Left kidney (tissue), 2 donors: ENCODE data around the gene WWOX. TPM values are rescaled to one million over a fixed set of nuclear protein-coding genes. Genes with fewer than 3 reads are reported as not detected.
A peak's percentile ranks its signal among the peaks of the same experiment; 100 is the strongest.

Experiments used
- DNase-seq: peaks from one replicate; pipeline ENCODE4 v3.0.0-alpha.2; 2013
- polyA plus RNA-seq: library from polyadenylated mRNA; unstranded; fragments of 120-200 nt; gene quantifications from one replicate; pipeline ENCODE4 v1.2.1, GENCODE V29; 2013; ENCODE audit not compliant: insufficient read length

Gene WWOX
- polyA plus RNA-seq, 1 donor, result 34.1 TPM

DNA sequence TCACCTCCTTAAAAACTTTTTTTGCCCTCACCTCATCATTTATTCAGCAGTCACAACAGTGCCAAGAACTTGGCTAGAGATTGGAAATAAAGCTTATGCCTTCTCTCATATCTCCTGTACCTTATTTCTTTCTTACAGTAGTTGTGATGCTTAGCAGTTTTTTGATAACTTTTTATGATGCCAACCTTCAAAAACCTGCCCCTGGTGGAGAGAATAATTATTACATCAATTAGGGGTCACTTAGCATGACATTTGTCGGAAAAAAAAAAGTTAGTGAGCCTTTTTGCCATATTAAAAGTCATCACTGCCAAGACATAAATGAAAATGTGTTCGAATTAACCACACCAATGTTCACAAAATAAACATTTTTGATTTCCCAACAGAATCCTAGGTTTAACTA is 296.6 kb downstream of the WWOX start:
- DNase-seq, result no peak

DNA sequence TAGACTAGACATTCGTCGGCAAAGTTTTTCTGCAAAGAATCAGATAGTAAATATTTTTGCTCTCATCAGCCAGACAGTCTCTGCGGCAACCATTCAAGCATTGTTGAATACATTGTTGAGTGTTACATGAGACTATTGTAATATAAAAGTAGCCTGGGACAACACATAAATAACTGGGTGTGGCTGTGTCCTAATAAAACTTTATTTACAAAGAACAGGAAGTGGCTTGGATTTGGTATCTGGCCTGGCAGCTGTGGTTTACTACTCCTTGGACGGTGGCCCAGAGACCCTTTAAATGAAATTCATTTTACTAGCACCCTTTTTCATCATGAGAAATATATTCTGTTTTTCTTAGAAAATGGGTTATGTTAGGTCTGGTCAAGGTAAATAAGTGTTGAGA is 297.2 kb downstream of the WWOX start:
- DNase-seq, result no peak

DNA sequence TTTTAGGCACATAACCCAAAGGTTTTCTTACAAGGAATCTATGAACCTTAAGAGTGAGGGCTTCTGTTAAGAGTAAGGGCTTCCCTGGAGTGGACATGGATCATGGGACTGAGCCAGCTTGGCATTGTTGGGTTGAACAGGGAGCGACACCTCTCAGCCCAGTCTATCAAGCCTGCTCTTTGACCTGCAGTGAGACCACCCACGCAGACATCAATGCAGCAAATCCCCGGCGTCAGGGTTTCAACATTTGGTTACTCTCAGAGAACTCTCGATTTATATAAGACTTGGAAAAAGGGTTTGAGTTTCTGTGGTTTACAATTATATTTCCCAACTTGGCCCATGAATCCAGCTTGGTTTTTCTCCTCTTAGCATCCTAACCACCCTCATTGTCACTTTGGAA is 299.9 kb downstream of the WWOX start:
- DNase-seq, result no peak

DNA sequence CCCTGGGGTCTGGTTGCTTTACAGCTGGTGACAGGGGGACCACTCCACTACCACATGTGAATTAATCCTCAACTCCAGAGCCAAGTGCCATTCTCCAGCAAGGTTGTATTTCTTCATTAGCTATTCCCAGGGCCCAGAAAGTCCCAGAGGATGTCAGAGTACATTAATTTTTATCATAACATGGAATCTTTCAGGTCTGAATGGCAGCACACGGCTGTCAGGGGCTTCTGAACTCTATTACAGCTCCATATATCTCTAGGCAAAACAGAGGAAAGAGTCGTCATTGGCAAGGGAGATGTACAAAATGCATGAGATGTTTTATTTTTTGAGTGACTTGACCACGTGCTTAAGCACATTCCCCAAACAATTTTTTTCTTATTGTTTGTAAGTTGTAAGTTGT is 303.4 kb downstream of the WWOX start:
- DNase-seq, result no peak

DNA sequence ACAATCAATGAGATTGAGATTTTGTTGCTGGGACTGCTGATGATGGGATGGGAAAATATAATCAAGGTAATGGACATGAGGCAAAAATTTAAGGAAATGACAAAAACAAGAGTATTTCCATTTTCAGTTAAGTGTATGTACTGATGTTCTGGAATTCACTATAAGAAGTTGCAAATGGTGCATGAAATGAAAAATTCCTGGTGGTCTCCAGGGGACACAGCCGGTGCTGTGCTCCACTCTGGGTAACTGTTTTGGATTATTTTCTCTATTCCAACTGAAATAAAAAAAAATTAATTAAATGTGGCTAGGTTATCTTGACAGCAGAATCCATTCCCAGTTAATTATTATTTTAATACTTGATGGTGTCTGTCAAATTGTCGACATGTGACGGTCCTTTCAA is 305.6 kb downstream of the WWOX start:
- no peak for DNase-seq

DNA sequence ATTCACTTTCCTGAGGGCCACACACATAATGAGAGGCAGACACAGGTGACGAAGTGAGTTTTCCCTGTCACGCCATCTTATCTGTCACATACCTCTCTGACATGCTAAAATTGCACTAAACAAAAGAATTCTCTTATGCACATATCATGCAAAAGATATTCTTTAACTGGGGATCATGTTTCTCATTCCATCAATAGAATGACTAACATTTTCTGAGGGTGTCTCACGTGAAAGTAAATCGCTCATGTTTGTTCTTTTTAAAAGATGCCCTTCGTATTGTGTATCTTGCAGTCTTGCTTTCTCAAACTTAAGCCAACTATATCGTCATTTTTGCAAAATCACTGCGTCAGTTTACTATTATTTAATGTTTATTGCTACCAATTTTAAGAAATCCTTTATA is 306.4 kb downstream of the WWOX start:
- no peak for DNase-seq

DNA sequence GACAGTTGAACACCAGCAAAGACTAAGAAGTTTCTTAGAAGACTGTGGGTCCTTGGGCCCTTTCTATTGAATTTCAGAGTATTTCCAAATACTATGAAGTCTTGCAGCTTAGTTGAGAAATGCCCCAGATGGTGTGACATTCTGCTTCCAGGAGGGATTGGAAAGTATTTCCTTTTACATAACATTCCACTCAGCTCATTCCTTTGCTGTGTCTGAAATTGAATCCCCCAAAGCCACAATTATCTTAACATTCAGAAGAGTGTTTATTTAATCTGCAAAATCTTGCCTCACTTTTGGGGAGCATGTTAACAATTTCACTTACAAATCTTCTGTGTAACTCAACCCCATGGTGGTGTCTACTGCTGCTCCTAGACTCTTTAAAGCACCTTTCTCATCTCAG is 307.7 kb downstream of the WWOX start:
- no peak for DNase-seq

DNA sequence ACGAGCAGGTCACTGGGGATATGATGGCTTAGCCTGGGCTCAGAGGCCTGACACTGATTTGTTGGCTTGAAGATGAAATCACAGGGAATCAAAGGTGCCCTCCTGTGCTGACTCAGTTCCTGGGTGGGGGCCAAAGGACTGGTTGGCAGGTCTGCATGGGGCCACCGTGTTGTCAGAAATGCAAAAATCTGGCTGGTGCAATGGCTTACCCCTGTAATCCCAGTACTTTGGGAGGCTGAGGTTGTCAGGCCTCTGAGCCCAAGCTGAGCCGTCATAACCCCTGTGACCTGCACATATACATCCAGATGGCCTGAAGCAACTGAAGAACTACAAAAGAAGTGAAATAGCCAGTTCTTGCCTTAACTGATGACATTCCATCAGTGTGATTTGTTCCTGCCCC is 314.2 kb downstream of the WWOX start:
- no peak for DNase-seq

DNA sequence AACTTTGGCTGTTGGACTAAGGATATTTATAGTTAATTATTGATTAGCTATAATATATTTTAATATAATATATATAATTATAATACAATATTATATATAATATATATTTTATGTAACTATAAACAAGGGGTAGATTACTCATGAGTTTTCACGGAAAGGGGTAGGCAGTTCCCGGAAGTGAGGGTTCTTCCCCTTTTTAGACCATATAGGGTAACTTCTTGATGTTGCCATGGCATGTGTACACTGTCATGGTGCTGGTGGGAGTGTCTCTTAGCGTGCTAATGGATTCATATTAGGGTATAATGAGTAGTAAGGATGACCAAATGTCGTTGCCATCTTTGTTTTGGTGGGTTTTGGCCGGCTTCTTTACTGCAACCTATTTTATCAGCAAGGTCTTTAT is 315.6 kb downstream of the WWOX start:
- no peak for DNase-seq

DNA sequence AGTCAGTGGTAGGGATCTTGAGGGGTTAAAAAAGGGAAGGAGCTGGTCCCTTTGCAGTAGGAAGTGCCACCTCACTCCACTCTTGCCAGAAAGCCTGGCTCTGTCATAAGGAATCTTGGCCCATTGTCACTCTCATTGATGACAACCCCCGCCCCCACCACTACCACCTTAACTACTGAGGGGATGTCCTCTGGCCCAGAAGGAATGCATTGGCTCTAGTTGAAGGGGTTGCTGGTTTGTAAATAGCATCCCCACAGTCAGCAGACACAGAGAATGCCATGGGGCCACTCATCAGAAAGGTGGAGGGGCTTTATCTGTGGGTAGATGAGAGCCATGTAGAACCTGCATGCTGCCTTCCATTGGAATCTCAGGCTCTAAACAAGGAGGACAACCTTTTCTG is 316.2 kb downstream of the WWOX start:
- DNase-seq, result no peak

DNA sequence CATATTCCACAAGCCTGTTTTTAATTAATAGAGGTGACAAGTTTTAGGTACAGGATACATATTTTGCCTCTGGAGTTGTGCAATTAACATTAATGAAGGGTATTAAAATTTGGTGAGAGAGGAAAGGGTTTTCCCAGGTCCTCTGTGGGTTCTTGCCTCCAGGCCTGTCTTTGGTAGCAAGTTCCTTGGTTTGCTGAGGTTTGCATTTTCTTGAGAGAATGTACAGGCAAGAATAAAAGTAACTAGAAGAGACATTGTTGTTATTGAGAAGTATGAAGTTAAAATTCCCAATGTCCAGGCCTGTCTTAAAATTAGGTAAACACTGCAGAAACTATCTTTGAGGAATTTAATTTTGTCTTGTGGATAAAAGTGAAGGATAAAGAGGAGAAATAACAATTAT is 316.9 kb downstream of the WWOX start:
- DNase-seq, result no peak

DNA sequence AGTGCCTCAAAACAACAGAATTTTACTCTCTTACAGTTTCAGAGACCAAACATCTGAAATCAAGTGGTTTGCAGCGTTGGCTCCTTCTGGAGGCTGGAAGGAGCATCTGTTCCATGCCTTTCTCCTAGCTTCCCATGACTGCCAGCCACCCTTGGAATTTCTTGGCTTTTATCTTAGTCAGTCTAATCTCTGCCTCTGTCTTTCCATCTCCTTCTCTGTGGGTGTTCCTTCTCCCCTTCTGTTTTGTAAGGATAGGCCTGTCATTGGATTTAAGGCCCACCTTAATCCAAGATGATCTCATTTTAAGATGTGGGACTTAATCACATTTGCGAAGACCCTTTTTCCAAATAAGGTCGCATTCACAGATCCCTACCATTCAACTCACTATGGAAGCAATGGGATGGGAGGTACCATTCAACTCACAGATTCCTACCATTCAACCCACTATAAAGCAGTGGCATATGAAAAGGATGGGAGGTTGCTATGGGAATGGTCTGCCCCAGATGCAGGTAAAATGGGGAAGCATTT is 321.8 kb downstream of the WWOX start:
- no peak for DNase-seq

DNA sequence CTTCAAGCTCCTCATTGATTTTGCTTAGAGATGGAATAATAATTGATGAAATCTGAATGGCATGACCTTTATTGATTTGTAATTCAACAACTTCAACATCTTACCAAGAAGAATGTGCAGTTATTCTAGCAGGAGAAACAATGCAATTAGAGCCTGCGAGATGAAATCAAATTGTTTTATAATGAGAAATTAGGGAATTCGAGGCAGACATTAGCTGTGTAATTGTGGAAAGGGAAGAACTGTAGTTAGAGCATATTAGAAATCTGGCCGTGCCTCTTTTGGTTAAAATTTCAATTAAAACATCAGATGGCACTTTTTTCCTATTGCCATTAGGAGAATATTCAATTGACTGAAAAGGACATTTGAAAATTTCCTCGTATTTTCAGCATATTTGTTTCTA is 325.8 kb downstream of the WWOX start:
- DNase-seq, result no peak

DNA sequence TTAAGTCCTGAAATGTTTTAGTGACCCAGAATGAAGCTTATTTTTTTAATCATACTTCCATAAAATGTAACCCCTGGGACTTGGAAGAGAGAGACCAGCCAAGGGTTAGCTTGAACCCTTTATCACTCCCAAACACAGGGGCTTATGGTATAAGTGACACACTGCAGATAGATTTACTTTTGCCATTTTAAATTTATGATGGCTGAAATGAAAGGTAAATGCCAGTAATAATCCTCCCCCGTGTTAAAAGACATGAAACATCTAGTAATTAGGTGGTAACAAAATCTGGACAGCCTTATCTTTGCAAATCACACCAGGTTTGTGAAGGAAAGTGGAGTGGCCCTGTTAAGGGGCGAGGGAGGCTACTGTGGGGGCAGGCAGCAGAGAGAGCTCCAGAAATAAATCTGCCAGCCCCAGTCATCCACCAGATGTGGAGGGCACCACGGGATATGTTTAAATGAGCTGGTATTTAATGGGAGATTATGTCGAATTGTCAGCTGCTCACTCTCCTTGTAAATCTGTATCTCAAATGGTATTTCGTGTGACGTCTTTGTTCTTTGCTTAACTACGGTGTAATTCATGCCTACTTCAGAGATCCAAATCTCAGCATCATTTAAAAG is 326.5 kb downstream of the WWOX start:
- no peak for DNase-seq

DNA sequence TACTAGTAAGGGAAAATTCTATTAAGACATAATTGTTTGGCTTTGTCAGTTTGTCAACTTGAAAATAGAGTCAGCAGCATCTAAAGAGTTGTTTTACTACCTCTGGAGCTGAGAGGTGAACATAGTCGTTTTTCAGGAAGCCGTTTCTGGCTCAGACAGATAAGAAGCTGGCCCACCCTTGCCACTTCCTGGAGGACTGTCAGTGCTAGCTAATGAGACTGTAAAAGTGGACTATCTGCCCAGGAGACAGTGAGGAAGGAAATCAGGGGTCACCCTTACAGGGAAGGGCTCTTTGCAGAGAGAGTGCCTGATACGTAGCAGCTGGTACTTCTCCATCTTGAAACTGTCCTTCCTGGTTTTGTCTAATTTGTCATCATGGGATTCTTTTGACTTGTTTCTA is 328.7 kb downstream of the WWOX start:
- DNase-seq, result no peak

DNA sequence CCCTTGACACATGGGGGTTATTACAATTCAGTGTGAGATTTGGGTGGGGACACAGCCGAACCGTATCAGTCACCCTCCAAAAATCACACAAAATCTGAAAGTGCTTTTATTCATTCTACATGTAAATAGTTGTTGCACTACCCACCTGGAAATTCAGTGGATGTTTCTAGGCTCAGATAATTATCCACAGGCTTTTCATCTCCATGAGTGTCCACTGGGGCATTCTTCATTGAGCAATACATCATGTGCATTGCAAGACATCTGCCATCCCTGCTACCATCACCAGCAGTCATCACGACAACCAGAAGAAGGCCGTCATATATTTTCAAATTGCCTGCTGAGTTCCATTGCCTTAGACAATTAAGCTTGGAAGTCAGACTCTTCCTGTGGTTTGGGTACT is 330.8 kb downstream of the WWOX start:
- DNase-seq, result no peak

DNA sequence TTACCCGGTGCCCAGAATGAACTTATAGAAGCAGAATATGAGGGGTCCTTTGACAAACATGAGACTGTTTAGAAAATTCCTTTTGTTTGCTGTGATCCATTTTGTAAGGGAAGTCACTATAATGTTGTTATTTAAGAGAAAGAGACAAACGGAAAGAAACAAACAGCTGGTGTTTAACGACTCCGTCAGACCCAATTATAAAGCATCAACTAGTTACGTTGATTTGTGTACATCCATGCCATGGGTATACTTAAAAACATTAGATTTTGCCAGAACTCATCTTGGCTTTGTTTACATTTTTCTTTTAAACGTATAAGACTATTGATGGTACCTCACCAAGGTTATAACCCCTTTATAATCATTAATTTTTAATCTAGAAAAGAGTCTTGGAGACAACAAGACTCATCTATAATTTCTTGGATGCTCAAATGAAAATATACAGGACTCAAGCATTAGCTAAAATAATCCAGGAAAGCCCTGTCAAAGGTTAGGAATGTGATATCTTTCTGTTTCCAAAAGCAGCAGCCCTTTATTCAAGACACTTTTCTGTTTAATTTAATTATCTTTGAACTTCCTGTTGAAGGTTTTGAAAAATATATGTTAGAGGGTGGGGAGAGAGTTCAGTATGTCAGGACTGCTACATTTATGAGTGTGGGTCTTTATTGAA is 331.7 kb downstream of the WWOX start:
- DNase-seq, result peak; percentile 48

DNA sequence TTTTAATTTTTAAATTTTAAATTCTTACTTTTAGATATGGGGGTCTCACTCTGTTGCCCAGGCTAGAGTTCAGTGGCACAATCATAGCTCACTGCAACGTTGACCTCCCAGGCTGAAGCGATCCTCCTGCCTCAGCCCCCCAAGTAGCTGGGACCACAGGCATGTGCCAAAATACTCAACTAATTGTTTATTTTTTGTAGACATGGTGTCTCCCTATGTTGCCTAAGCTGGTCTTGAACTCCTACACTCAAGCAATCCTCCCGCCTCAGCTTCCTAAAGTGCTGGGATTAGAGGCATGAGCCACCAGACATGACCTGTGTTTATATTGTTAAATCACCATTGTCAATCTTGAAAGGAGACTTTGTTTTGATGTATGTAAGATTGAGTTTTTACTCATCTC is 332.2 kb downstream of the WWOX start:
- DNase-seq, result no peak

DNA sequence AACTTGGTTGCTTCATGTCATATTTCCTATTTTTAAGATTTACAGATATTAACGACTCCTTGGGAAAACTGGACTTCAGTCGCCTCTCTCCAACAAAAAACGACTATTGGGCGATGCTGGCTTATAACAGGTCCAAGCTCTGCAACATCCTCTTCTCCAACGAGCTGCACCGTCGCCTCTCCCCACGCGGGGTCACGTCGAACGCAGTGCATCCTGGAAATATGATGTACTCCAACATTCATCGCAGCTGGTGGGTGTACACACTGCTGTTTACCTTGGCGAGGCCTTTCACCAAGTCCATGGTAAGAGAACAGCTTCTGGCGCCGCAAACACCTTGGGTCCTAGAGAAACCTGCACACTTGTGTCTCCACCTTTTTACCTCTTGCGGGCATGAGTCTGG is 333.0 kb downstream of the WWOX start:
- DNase-seq, result no peak

DNA sequence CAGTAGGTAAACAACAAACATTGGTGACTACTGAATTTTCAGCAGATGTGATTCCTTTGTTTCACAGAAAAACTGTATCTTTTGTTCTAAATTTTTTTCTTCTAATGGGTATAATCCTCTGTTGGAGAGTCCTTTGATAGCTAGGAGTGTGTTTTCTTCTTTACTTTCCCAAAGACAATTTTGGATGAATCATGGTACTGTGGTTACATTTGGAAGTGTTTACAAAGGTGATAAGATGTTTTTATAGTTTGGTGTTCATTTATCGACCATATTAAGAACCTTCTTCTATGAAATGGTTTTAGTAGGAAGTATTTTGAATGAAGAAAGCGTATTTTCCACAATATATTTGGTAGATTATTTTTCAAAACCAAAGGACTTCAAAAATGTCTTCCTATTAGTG is 333.7 kb downstream of the WWOX start:
- DNase-seq, result no peak

DNA sequence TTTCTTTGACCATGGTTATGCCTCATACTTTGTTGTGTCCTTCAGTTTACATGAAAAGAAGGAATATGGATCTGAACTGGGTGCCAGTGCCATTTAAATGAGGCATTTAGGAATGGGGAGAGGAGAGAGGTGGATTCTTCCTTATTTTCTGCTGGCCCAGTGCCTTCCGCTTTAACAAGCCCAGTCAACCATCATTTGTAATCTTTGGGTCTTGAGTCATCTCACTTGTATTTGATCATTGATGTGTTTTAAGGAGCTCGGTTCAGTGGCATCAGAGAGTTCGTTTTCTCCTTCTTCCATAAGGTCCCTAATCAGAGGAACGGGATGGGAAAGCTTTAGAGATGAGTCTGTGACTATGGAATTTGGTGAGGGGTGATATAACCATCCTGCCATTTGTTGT is 334.9 kb downstream of the WWOX start:
- DNase-seq, result no peak

DNA sequence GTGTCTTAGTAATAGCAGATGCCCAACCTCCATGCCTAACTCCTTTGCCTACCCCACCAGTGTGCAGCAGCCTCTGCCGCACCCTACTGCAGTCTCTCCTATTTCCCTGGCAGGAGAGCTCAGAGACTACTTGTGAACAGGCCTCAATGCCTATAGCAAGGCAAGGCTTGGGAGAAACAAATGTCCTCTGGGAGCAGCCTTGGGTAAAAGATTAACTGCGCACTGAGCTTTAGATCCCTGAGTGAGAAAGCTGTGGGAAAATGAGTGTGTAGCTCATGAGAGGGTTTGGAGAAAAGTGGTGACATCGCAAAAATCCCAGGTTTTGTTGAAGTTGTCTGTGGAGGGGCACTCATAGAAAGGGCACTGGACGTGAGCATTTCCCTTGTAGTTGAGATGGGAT is 335.8 kb downstream of the WWOX start:
- DNase-seq, result no peak

DNA sequence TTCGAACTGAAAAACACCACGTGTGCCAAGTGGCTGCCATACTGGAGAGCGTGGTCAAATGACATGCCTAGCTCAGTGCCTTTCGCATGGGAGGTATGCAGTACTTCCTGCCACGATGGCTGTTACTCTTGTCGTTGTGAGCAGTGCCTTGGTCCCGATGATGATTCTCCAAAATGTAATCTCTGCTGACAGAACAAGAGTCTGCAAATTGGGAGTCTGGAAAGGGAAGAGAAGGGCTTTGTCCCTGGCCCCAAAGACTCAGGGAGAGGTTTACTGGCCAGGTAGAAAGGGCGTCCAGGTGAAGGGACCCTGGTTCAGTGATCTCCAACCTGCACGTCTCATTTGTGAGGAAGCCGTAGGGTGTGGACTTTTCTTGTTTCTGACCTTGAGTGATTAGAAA is 336.6 kb downstream of the WWOX start:
- no peak for DNase-seq

DNA sequence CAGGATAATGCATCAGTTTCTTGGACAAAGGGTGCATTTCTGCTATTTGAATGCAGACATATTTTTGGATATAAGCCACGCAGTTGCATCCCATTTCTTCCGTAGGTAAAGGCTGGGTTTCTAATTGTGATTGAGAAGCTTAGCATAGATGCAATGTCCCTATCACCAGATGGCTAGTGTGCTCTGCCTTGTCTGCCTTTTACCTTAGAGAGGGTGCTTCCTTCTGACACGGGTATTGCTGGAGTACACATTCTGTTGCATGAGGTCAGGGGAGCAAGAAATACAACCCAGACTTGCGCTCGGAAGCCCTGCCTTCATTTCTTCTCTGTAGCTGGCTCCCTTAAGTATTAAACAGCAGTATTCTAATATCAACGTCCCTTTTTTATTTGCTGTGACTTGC is 337.4 kb downstream of the WWOX start:
- DNase-seq, result no peak
